Measurements from ENCODE around the gene TSPAN18.

GRCh38 chr11:44874284-44874683 is 147.5 kb downstream of the TSPAN18 start:
- TF ChIP-seq CTCF (IDR thresholded peaks at IDR 0.05; ENCODE audit: low read depth, low read length, poor library complexity, severe bottlenecking) (no peak), EZH2phosphoT487 (IDR thresholded peaks at IDR 0.05; ENCODE audit: borderline replicate concordance, low read length) (no peak)

Data from DOHH2 (cell line).